ENCODE measurements around the gene HNF4A.
"Not testable (repeated sequence)": the region's sequence is repeated elsewhere in the genome, so short reads cannot be mapped to it uniquely, and the experiment has no call there.

Gene HNF4A

GRCh38 chr20:44335675-44336074, 19.8 kb upstream of the HNF4A start:
- Mint-ChIP-seq H3K4me1 (no peaks in the 10 kb centered on the region), H3K27ac (no peak overlapping the region), H3K4me3 (no peak overlapping the region), H3K27me3 (peaks cover 6% of the 10 kb centered on the region), H3K36me3 (ENCODE audit: low read depth) (no peaks in the 10 kb centered on the region), H3K9me3 (no peaks in the 10 kb centered on the region)
- ATAC-seq: no peak
- no peak for DNase-seq

DNA sequence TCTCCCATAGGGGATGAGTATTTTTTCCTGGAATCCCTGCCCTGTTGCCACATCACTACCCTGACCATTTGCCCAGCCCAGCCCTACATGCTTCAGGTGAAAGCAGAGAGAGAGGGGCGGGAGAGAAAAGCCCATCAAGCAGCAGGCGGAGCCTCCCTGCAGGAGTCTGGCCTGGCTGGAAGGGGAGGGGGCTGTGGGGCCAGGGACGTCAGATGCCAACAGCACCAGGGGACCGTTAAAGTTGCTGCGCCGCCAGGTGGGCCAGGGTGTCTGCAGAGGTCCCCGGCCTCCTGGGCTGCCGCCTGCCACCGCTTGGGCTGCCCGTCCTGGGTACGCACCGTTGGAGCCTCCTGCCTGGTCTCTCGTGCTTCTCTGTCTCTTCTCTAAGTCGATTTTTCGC, 19.4 kb upstream of the HNF4A start:
- no peaks in the 10 kb centered on the region for H3K36me3 Mint-ChIP-seq (ENCODE audit: low read depth)
- no peaks in the 10 kb centered on the region for H3K9me3 Mint-ChIP-seq
- ATAC-seq (no peak), DNase-seq (no peak)
- peaks cover 6% of the 10 kb centered on the region for H3K27me3 Mint-ChIP-seq
- no peak overlapping the region for H3K4me3 Mint-ChIP-seq
- H3K4me1 Mint-ChIP-seq: no peaks in the 10 kb centered on the region
- no peak overlapping the region for H3K27ac Mint-ChIP-seq

GRCh38 chr20:44336725-44337380, 18.6 kb upstream of the HNF4A start, which contains the start of gene R3HDML:
Gene R3HDML (plus strand): TSS chr20:44337043. CDS start chr20:44337158, 115 bp downstream.
- H3K27ac Mint-ChIP-seq: no peak within 1 kb of the TSS
- H3K9me3 Mint-ChIP-seq: no peaks in the 10 kb centered on the region

GRCh38 chr20:44342248-44342647, 13.3 kb upstream of the HNF4A start:
- Mint-ChIP-seq H3K36me3 (ENCODE audit: low read depth) (no peaks in the 10 kb centered on the region), H3K4me3 (no peak overlapping the region), H3K27me3 (peaks cover 2% of the 10 kb centered on the region)

More at GRCh38 chr20:44336725-44337380, 18.6 kb upstream of the HNF4A start, which contains the start of gene R3HDML:
- Mint-ChIP-seq H3K27me3 (peaks cover 6% of the 10 kb centered on the region), H3K4me1 (no peaks in the 10 kb centered on the region), H3K4me3 (no peak within 1 kb of the TSS), H3K36me3 (ENCODE audit: low read depth) (no peaks in the 10 kb centered on the region)
- DNase-seq: no peak
- no peak for ATAC-seq

DNA sequence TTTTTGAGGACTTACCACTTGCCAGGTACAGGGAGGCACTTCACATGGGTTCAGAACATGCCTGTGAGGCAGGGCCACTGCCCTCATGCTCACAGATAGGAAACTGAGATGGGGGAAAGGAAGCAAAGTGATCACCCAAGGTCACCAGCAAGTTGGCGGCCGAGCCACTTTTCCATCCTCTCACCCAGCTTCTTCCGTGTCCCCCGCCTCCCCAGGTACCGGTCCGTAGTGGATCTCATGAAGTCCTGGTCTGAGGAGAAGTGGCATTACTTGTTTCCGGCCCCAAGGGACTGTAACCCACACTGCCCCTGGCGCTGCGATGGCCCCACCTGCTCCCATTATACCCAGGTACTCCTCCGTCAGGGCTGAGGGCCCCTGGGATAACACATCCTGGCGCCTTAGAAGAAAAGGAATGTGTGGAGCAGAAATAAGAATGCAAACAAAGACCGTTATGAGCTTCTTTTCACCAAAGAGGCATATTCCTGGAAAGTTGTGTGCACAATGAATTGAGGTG, 12.3 kb upstream of the HNF4A start:
- no peak overlapping the region for H3K27ac Mint-ChIP-seq
- no peaks in the 10 kb centered on the region for H3K36me3 Mint-ChIP-seq (ENCODE audit: low read depth)
- H3K27me3 Mint-ChIP-seq: peaks cover 2% of the 10 kb centered on the region
- no peaks in the 10 kb centered on the region for H3K4me1 Mint-ChIP-seq
- no peaks in the 10 kb centered on the region for H3K9me3 Mint-ChIP-seq
- ATAC-seq (no peak), DNase-seq (no peak)
- H3K4me3 Mint-ChIP-seq: no peak overlapping the region

More at GRCh38 chr20:44342248-44342647, 13.3 kb upstream of the HNF4A start:
- DNase-seq (no peak), ATAC-seq (no peak)
- Mint-ChIP-seq H3K27ac (no peak overlapping the region), H3K9me3 (no peaks in the 10 kb centered on the region), H3K4me1 (no peaks in the 10 kb centered on the region)

DNA sequence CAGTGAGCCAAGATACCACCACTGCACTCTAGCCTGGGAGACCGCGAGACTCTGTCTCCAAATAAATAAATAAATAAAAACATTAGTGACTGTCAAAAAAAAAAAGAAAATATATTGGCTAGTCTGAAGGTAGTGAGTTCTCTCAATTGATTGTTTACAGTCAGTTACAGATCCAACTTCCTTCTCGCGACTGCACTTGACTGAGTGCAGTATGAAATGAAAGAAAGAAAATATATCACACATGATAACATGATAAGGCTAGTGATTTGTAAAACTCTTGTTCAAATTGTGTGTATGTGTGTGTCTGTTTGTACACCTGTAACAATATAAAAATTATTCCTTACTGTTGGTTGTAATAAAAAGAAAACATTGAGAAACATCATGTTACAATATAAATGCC, 10.8 kb upstream of the HNF4A start:
- H3K4me1 Mint-ChIP-seq: no peaks in the 10 kb centered on the region
- no peak overlapping the region for H3K4me3 Mint-ChIP-seq
- ATAC-seq: no peak
- no peak overlapping the region for H3K27ac Mint-ChIP-seq
- H3K27me3 Mint-ChIP-seq: peaks cover 2% of the 10 kb centered on the region
- no peak for DNase-seq
- no peaks in the 10 kb centered on the region for H3K36me3 Mint-ChIP-seq (ENCODE audit: low read depth)
- H3K9me3 Mint-ChIP-seq: no peaks in the 10 kb centered on the region

DNA sequence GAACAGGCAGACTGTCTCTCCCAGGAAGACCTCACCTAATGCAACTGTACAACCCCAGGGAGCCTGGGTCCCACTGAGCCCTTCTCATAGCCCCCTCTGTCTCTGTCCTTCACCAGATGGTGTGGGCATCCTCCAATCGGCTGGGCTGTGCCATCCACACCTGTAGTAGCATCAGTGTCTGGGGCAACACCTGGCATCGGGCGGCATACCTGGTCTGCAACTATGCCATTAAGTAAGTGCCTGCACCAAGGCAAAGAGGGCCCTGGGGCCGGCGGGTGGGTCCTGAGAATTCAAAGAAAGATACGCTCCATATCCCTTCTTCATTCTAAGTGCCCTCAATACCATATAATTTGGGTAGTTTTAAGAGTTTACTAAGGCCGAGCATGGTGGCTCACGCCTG, 10.4 kb upstream of the HNF4A start:
- Mint-ChIP-seq H3K4me1 (no peaks in the 10 kb centered on the region), H3K27ac (no peak overlapping the region), H3K9me3 (no peaks in the 10 kb centered on the region), H3K27me3 (peaks cover 2% of the 10 kb centered on the region), H3K4me3 (no peak overlapping the region), H3K36me3 (ENCODE audit: low read depth) (no peaks in the 10 kb centered on the region)
- ATAC-seq (no peak), DNase-seq (no peak)

DNA sequence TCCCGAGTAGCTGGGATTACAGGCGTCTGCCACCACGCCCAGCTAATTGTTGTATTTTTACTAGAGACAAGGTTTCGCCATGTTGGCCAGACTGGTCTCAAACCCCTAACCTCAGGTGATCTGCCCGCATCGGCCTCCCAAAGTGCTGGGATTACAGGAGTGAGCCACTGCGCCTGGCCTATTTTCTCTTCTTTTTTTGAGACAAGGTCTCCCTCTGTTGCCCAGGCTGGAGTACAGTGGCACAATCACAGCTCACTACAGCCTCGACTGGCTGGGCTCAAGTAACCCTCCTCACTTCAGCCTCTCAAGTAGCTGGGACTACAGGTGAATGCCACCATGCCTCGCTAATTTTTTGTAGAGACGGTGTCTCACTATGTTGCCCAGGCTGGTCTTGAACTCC, 9.6 kb upstream of the HNF4A start:
- not testable (repeated sequence) for H3K27ac Mint-ChIP-seq; DNase-seq; H3K36me3 Mint-ChIP-seq (ENCODE audit: low read depth); H3K4me1 Mint-ChIP-seq; H3K27me3 Mint-ChIP-seq; H3K9me3 Mint-ChIP-seq; ATAC-seq; H3K4me3 Mint-ChIP-seq

- Mint-ChIP-seq H3K27me3 (peaks cover 11% of the 10 kb centered on the region), H3K36me3 (ENCODE audit: low read depth) (no peaks in the 10 kb centered on the region), H3K4me1 (no peaks in the 10 kb centered on the region), H3K27ac (no peak overlapping the region), H3K9me3 (no peaks in the 10 kb centered on the region), H3K4me3 (no peak overlapping the region)
- no peak for ATAC-seq
- no peak for DNase-seq
These were observed 7.3 kb upstream of the HNF4A start for GRCh38 chr20:44348168-44348659.

DNA sequence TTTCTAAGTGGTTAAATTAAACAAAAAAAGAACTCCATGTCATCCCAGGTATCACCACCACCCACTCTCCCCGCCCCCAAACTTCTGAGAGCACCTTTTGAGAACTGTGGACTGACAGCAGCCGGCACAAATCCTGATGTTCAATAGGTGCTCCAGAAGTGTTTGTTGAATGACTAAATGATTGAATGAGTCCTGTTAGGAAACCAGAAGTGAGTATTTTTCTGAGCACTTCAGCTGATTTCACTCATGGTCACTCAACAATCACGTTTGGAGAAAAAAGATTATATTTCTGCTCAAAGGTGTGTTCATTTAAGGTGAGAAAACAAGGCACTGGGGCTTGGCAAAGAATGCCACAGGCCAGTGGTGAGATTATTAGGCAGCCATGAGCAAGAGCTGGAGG, 6.2 kb upstream of the HNF4A start:
- Mint-ChIP-seq H3K4me1 (no peaks in the 10 kb centered on the region), H3K36me3 (ENCODE audit: low read depth) (no peaks in the 10 kb centered on the region), H3K27me3 (peaks cover 9% of the 10 kb centered on the region), H3K9me3 (no peaks in the 10 kb centered on the region), H3K4me3 (no peak overlapping the region), H3K27ac (no peak overlapping the region)
- DNase-seq: no peak
- no peak for ATAC-seq

DNA sequence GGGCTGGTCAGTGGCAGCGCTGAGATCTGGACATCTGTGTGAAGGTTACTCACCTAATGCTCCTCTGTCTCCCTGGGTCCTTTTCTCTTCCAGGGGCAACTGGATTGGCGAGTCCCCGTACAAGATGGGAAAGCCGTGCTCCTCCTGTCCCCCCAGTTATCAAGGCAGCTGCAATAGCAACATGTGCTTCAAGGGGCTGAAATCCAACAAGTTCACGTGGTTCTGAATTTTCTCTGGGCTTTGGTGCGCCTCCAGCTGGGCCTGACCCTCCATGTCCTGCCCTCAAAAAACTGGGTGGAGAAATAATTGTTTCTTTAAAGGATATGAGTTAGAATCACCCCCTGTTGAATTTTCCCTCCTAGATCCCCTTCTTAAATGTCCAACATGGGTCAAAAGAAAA, 4.9 kb upstream of the HNF4A start:
- Mint-ChIP-seq H3K9me3 (no peaks in the 10 kb centered on the region), H3K4me3 (no peak overlapping the region), H3K27ac (no peak overlapping the region), H3K27me3 (peaks cover 10% of the 10 kb centered on the region), H3K4me1 (no peaks in the 10 kb centered on the region), H3K36me3 (ENCODE audit: low read depth) (no peaks in the 10 kb centered on the region)
- no peak for DNase-seq
- ATAC-seq: no peak

DNA sequence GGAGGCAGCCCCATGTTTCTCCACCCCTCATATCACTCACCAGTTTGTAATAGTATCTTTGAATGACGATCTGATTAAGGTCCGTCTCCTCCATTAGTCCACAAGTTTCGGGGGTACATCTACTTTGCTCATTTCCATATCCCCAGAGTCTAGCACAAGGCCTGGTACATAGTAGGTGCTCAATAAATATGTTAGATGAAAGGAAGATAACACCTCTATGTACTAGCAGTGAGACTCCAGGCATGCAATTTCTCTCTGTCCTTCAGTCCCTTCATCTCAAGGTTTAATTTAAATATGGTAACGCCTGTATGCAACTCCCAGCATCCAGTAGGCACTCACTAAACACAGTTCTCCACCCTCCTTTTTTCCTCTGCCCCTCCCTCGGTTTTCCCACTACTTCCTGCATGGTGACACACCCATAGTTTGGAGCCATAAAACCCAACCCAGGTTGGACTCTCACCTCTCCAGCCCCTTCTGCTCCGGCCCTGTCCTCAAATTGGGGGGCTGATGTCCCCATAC, 461 bp upstream of the HNF4A start:
- H3K4me3 Mint-ChIP-seq: no peak overlapping the region
- no peak overlapping the region for H3K27ac Mint-ChIP-seq
- no peaks in the 10 kb centered on the region for H3K9me3 Mint-ChIP-seq
- peaks cover 11% of the 10 kb centered on the region for H3K27me3 Mint-ChIP-seq
- no peaks in the 10 kb centered on the region for H3K4me1 Mint-ChIP-seq
- ATAC-seq: no peak
- no peaks in the 10 kb centered on the region for H3K36me3 Mint-ChIP-seq (ENCODE audit: low read depth)
- DNase-seq: no peak

- no peaks in the 10 kb centered on the region for H3K9me3 Mint-ChIP-seq
- no peak overlapping the region for H3K27ac Mint-ChIP-seq
- DNase-seq: no peak
- H3K4me1 Mint-ChIP-seq: no peaks in the 10 kb centered on the region
- ATAC-seq: no peak
- H3K36me3 Mint-ChIP-seq (ENCODE audit: low read depth): no peaks in the 10 kb centered on the region
- H3K27me3 Mint-ChIP-seq: peaks cover 12% of the 10 kb centered on the region
- no peak overlapping the region for H3K4me3 Mint-ChIP-seq
These were observed 839 bp downstream of the HNF4A start for GRCh38 chr20:44356353-44356723.

DNA sequence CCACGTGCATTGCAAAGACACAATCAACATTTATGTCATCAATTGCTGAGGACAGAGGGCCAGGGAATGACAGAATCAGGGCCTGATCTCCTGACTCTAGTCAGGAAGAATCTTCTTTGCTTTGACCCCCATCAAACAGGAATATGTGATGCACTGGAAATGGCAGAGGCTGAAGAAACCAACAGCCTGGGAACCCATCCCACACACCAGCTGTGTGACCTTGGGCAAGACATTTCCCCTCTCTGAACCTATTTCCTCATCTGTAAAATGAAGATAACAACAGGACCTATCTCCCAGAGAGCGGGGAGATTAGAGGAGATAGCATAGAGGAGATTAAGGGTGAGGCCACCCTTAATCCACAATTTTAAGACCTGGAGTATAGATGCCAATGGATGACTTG, 1.5 kb downstream of the HNF4A start:
- no peaks in the 10 kb centered on the region for H3K9me3 Mint-ChIP-seq
- peaks cover 10% of the 10 kb centered on the region for H3K27me3 Mint-ChIP-seq
- no peak for DNase-seq
- H3K36me3 Mint-ChIP-seq (ENCODE audit: low read depth): no peaks in the 10 kb centered on the region
- no peak overlapping the region for H3K27ac Mint-ChIP-seq
- H3K4me3 Mint-ChIP-seq: no peak overlapping the region
- no peak for ATAC-seq
- H3K4me1 Mint-ChIP-seq: no peaks in the 10 kb centered on the region

GRCh38 chr20:44357555-44358125, 2.1 kb downstream of the HNF4A start:
- ATAC-seq: no peak
- DNase-seq: no peak
- no peak overlapping the region for H3K4me3 Mint-ChIP-seq
- no peaks in the 10 kb centered on the region for H3K9me3 Mint-ChIP-seq
- H3K4me1 Mint-ChIP-seq: no peaks in the 10 kb centered on the region
- H3K27me3 Mint-ChIP-seq: peaks cover 7% of the 10 kb centered on the region
- H3K36me3 Mint-ChIP-seq (ENCODE audit: low read depth): no peaks in the 10 kb centered on the region
- no peak overlapping the region for H3K27ac Mint-ChIP-seq
